HAP-1 (cell line): ENCODE results near the gene COPA.

Experiments
- DNase-seq, 2 experiments: peaks; one replicate each; pipeline ENCODE4 v3.0.0-alpha.2; 2016 to 2020; ENCODE audit warnings: low spot score in 2 of 2
- H3K27me3 ChIP-seq: fragments of 250-450 bp; sonication (Bioruptor Pico); 2 replicates; pipeline ENCODE4 v1.5.1; 2020; ENCODE audit warnings: low read depth, mild to moderate bottlenecking, moderate library complexity
- H3K36me3 ChIP-seq: fragments of 250-450 bp; sonication (Bioruptor Pico); replicated peaks from 2 replicates; pipeline ENCODE4 v1.5.1; 2020; ENCODE audit warnings: mild to moderate bottlenecking
- H3K4me1 ChIP-seq: fragments of 250-450 bp; sonication (Bioruptor Pico); 2 replicates; pipeline ENCODE4 v1.5.1; 2020; ENCODE audit warnings: mild to moderate bottlenecking
- H3K4me3 ChIP-seq: fragments of 250-450 bp; sonication (Bioruptor Pico); 2 replicates; pipeline ENCODE4 v1.5.1; 2020; ENCODE audit warnings: mild to moderate bottlenecking, moderate library complexity
- H3K9me3 ChIP-seq: fragments of 250-450 bp; sonication (Bioruptor Pico); 2 replicates; pipeline ENCODE4 v1.5.1; 2020; ENCODE audit warnings: mild to moderate bottlenecking, moderate library complexity
- in situ Hi-C: fragments of 300-500 bp; cut with MboI; formaldehyde crosslinking; loops from 3 replicates; pipeline ENCODE4 v1.14.3; 2020; ENCODE audit warnings: low sequenced_read_pairs, inconsistent platforms, mixed read lengths

The COPA gene

DNA sequence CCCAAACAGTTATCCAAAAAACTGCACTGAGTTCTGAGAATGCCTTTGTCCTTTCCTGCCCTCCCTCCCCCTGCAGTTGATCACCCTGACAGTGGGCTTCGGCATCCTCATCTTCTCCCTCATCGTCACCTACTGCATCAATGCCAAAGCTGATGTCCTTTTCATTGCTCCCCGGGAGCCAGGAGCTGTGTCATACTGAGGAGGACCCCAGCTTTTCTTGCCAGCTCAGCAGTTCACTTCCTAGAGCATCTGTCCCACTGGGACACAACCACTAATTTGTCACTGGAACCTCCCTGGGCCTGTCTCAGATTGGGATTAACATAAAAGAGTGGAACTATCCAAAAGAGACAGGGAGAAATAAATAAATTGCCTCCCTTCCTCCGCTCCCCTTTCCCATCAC is 15.0 kb upstream of the COPA start:
- peaks cover 61% of the 10 kb centered on the region for H3K36me3 ChIP-seq
- DNase-seq: no peak
- in situ Hi-C loops: loop anchor here (25.0 kb wide), 1 partner anchor 421 kb away; the partner anchor contains the start of genes IGSF9 and TAGLN2

DNA sequence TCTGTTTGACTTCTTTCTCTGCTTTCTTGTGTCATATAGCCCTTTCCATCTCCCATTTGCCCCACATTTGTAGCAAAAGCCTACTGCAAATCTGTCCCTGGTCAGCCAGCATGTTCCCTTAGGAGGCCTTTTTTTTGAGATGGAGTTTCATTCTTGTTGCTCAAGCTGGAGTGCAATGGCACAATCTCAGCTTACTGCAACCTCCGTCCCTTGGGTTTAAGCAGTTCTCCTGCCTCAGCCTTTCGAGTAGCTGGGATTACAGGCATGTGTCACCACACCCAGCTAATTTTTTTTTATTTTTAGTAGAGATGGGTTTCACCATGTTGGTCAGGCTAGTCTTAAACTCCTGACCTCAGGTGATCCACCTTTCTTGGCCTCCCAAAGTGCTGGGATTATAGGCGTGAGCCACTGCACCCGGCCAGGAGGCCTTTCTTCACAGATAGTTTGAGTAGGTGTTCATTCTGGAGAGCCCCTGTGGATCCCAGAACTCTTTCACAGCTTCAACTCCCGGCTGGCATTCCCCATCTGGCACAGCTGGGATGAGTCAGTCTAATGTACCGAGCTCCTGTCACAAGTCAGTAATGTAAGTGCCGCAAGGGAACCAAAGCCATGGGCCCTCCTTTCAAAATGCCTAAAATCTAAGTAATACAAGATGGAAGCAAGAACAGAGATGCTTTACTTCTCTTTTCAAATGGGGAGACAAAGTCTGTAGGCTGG is 14.4 kb upstream of the COPA start:
- in situ Hi-C loops: loop anchor here (25.0 kb wide), 1 partner anchor 420 kb away; the partner anchor contains the start of genes IGSF9 and TAGLN2
- H3K4me3 ChIP-seq: no peak overlapping the region
- no peaks in the 10 kb centered on the region for H3K27me3 ChIP-seq
- no peaks in the 10 kb centered on the region for H3K9me3 ChIP-seq
- peaks cover 9% of the 10 kb centered on the region for H3K4me1 ChIP-seq
- peaks cover 68% of the 10 kb centered on the region for H3K36me3 ChIP-seq
- no peak for DNase-seq

More for the DNA sequence above, 15.0 kb upstream of the COPA start:
- Histone ChIP-seq H3K4me1 (peaks cover 16% of the 10 kb centered on the region), H3K9me3 (no peaks in the 10 kb centered on the region), H3K27me3 (no peaks in the 10 kb centered on the region), H3K4me3 (no peak overlapping the region)

DNA sequence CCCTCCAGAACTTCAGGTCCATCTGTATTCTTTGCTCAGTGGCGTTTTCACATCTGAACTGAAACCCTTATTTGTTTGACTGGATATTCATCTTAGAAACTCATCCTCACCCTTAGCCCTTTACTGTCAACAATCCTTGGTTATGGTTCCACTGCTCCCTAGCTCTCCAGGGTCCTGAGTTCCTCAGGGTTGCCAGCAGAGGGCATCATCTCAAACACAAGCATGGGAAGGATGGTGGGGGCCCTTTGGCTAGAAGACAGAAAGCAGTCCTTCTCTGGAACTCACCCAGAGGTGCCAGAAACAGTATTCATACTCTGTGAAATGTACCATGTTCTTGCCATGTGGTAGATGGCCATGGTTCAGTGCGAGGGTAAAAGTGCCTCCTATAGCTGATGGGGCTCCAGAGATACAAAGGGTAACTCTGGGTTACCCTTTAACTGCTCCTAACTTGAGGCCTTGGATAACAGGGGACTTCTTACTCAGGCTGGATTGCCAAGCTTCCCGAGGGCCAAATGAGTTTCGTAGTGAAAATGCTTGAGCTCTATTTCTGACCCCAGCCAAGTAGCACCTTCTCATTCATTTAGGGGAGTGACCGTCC is 11.4 kb upstream of the COPA start:
- Histone ChIP-seq H3K27me3 (no peaks in the 10 kb centered on the region), H3K9me3 (no peaks in the 10 kb centered on the region), H3K36me3 (peaks cover 84% of the 10 kb centered on the region), H3K4me3 (no peak overlapping the region), H3K4me1 (no peaks in the 10 kb centered on the region)
- in situ Hi-C loops: loop anchor here (25.0 kb wide), 1 partner anchor 417 kb away; the partner anchor contains the start of genes IGSF9 and TAGLN2
- DNase-seq: peak in 1 of 2 experiments; percentile 53

DNA sequence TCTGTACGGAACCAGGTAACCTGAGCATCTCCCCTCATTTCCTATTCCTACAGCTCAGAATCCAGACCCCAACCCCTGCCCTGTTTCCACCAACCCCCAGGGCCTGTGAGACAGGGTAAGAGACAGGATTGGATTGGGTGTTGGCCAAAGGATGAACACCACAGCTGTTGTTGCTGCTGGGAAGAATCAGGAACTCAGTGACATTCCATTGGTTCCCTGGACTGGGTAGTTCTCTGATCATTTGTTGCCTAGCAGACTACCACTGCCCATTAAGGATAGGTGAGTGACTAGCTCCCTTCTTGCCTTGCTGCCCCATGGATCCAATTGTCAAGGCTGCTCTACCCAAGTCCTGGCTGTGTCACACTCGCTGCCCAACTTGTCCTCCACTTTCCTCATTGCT is 10.2 kb upstream of the COPA start:
- in situ Hi-C loops: loop anchor here (25.0 kb wide), 1 partner anchor 416 kb away; the partner anchor contains the start of genes IGSF9 and TAGLN2
- Histone ChIP-seq H3K27me3 (no peaks in the 10 kb centered on the region), H3K4me3 (no peak overlapping the region), H3K9me3 (no peaks in the 10 kb centered on the region), H3K4me1 (no peaks in the 10 kb centered on the region), H3K36me3 (peaks cover 90% of the 10 kb centered on the region)
- no peak for DNase-seq

DNA sequence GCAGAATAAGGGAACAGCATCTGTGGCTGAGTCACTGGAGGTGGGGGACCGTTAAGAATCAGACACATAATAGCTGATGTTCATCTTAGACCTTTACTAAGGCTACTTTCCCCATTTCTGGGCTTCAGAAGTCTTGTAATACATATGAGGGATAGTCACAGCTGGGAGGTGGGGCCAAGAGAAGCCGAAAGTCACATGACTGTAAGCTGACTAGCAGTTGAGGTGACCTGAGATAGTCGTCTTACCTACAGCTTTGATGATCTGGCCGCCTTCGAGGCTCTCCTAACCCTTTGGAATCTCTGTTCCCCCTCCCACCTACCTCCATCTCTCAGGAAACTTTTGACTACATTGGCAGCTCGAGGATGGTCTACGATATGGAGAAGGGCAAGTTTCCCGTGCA is 9.5 kb upstream of the COPA start:
- DNase-seq: no peak
- Histone ChIP-seq H3K4me1 (no peaks in the 10 kb centered on the region), H3K27me3 (no peaks in the 10 kb centered on the region), H3K4me3 (no peak overlapping the region), H3K9me3 (no peaks in the 10 kb centered on the region), H3K36me3 (peaks cover 92% of the 10 kb centered on the region)
- in situ Hi-C loops: loop anchor here (25.0 kb wide), 1 partner anchor 415 kb away; the partner anchor contains the start of genes IGSF9 and TAGLN2

DNA sequence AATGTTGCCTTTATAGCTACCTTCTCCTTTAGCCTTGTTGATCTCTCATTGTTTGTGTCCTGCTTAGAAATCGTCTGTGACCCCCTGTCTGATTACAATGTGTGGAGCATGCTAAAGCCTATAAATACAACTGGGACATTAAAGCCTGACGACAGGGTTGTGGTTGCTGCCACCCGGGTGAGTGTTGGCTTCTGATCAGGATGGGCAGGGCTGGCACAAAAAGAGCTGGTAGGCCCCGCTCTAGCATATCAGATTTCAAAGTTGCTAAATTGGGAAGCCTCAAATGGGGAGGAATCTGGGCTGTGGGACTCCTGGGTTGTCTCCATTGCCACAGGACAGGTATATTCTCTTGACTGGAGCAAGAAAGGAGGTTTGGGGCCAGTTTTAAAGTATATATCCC is 8.6 kb upstream of the COPA start:
- DNase-seq: no peak
- Histone ChIP-seq H3K27me3 (no peaks in the 10 kb centered on the region), H3K9me3 (no peaks in the 10 kb centered on the region), H3K4me3 (no peak overlapping the region), H3K36me3 (peaks cover 88% of the 10 kb centered on the region), H3K4me1 (no peaks in the 10 kb centered on the region)
- in situ Hi-C loops: loop anchor here (25.0 kb wide), 1 partner anchor 414 kb away; the partner anchor contains the start of genes IGSF9 and TAGLN2

DNA sequence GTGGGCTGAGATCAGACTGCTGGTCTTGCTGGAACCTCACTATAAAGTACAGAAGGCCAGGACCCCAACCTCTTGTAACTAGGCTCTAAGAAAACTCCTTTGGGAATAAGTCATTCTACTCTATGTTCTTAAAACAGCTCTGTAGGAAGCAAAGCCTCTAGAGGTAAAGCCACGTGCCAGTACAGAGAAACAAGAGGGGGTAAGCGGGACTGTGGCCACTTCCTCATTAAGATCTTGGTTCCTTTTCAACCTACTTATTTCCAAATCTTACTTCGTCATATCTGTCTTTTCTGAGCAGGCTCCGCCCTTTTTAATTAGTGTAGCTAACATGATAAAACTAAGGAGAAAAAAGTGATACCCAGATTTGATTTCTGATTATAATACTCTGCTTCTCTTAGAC is 3.9 kb upstream of the COPA start:
- DNase-seq: no peak

DNA sequence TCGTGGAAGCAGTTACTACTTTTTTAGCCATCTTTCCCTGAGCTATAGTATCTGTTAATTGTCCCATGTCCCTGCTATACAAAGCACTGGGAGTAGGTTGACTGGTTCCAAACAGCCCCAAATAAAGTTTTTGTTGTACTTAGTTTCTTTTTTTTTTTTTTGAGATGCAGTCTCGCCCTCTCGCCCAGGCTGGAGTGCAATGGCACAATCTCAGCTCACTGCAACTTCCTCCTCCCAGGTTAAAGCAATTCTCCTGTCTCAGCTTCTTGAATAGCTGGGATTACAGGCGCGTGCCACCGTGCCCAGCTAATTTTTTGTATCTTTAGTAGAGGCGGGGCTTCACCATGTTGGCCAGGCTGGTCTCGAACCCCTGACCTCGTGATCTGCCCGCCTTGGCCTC is 3.4 kb upstream of the COPA start:
- no peak for DNase-seq
- in situ Hi-C loops: no loop called here
- Histone ChIP-seq H3K36me3 (peaks cover 42% of the 10 kb centered on the region), H3K4me1 (peaks cover 6% of the 10 kb centered on the region; the same call in 1 of the 2 replicates), H3K27me3 (no peaks in the 10 kb centered on the region), H3K9me3 (no peaks in the 10 kb centered on the region), H3K4me3 (no peak overlapping the region)

More for the DNA sequence above, 3.9 kb upstream of the COPA start:
- H3K4me3 ChIP-seq: no peak overlapping the region
- H3K9me3 ChIP-seq: no peaks in the 10 kb centered on the region
- H3K4me1 ChIP-seq: peaks cover 5% of the 10 kb centered on the region; the same call in 1 of the 2 replicates
- in situ Hi-C loops: no loop called here
- H3K36me3 ChIP-seq: peaks cover 47% of the 10 kb centered on the region
- no peaks in the 10 kb centered on the region for H3K27me3 ChIP-seq

DNA sequence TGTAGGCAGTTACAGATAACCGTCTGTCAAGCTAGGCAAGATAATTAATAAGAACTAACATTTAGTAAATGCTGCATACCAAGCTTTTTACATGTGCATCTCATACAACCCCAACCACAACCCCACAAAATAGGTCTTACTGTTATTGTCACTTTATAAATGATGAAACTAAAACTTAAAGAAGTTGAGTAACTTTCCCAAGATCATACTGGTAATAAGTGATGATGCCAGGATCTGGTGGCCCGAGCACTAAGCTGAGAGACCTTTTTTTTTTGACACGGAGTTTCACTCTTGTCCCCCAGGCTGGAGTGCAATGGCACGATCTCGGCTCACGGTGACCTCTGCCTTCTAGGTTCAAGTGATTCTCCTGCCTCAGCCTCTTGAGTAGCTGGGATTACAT is 1.9 kb upstream of the COPA start:
- H3K4me1 ChIP-seq: peaks cover 10% of the 10 kb centered on the region; the same call in 1 of the 2 replicates
- DNase-seq: no peak
- H3K36me3 ChIP-seq: peaks cover 33% of the 10 kb centered on the region
- no peaks in the 10 kb centered on the region for H3K27me3 ChIP-seq
- no peak overlapping the region for H3K4me3 ChIP-seq
- in situ Hi-C loops: no loop called here
- no peaks in the 10 kb centered on the region for H3K9me3 ChIP-seq

DNA sequence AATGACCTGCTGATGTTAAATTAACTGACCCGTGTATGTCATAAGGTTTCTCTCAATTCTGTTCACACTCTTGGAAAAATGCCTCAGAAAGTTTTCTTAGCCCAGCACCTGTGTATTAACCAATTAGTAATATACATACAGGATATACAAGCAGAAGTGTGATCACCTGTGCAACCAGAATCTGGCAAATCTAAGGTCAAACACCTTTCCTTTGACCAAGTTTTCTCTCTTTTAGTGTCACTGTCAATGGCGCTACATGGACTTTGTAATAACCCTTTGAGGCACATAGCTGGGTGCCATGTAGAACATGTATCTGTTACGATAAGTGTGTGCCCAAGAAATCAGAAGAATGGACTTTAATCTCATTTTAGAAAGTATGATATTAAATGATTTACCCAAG is 1.2 kb upstream of the COPA start:
- in situ Hi-C loops: no loop called here
- H3K27me3 ChIP-seq: no peaks in the 10 kb centered on the region
- H3K36me3 ChIP-seq: peaks cover 33% of the 10 kb centered on the region
- H3K4me3 ChIP-seq: peak overlapping the region; percentile 91
- DNase-seq: no peak
- peaks cover 10% of the 10 kb centered on the region; the same call in 1 of the 2 replicates for H3K4me1 ChIP-seq
- no peaks in the 10 kb centered on the region for H3K9me3 ChIP-seq

DNA sequence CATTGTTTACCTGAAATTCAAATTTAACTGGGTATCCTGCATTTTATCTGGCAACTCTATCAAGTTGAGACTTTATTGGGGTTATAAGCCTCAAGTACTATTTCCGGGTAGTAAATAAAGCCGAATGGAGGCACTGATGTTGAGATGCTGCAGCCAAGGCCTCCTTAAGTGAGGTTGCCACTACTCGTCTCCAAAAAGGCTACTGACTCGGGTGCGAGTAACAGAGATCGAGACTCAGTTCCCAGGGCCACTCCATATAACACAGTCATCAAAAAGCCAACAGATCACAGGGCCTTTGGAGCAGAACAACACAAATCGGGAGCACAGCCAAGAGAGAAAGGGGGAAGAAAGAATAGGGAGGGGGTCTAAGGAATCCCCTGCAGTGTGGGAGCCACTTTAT is 524 bp downstream of the COPA start:
- in situ Hi-C loops: no loop called here
- Histone ChIP-seq H3K4me3 (peak overlapping the region; percentile 91), H3K9me3 (no peaks in the 10 kb centered on the region), H3K36me3 (peaks cover 37% of the 10 kb centered on the region), H3K27me3 (no peaks in the 10 kb centered on the region), H3K4me1 (peaks cover 10% of the 10 kb centered on the region; the same call in 1 of the 2 replicates)
- no peak for DNase-seq

DNA sequence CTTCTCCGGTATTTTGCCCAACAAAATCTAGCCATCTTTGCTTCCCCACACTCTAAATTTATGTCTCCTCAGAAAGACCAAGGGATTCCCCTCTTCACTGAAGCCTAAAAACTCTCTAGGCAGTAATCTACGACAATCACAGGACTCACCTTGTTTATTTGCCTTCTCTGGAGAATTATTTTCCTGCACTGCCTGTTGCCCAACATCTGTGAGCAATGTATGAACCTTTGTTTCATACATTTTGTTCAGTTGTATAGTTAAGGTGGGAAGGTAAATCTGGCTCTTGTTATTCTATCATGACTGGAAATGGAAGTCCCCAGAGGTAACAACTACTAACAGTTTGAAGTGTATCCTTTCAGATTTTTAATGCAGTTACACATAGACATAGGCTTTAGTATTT is 2.2 kb downstream of the COPA start:
- Histone ChIP-seq H3K36me3 (peaks cover 48% of the 10 kb centered on the region), H3K4me1 (peaks cover 10% of the 10 kb centered on the region; the same call in 1 of the 2 replicates), H3K4me3 (no peak overlapping the region), H3K27me3 (no peaks in the 10 kb centered on the region), H3K9me3 (no peaks in the 10 kb centered on the region)
- no peak for DNase-seq
- in situ Hi-C loops: no loop called here

DNA sequence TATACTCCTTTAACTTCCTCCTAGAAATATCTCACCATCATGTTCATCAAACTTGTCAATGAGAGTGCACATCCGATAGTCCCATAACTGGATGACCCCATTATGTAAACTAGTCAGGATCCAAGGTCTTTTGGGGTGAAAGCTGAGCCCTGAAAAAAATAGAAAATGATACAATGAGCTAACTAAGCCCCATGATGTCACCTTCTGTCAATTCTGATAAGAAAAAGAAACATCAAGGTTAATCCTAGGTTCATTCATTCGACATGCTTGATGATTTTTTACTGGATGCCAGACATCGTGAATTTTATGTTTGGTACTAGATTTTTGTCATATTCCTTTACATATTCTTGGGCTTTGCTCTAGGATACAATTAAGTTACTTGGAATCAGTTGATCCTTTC is 2.9 kb downstream of the COPA start:
- in situ Hi-C loops: no loop called here
- H3K4me1 ChIP-seq: peaks cover 10% of the 10 kb centered on the region; the same call in 1 of the 2 replicates
- no peak overlapping the region for H3K4me3 ChIP-seq
- H3K27me3 ChIP-seq: no peaks in the 10 kb centered on the region
- DNase-seq: no peak
- no peaks in the 10 kb centered on the region for H3K9me3 ChIP-seq
- H3K36me3 ChIP-seq: peaks cover 49% of the 10 kb centered on the region

DNA sequence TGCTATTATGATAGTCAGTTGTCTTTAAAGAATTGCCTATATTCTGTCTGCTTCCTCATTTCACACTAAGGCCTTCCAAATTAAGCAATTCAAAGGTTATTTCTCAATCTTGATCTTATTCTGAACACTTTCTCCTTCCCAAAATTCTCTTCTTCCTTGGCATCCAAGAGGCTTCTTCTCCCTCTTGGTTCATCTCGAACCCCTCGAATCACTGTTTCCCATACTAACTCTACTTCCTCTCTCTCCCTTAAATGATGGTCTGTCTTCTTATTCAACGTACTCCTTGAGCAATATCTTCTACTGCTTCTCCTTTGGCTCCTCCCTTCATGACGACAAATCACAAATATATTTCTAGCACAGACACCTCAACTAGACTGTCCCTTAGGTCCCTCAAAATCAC is 4.5 kb downstream of the COPA start:
- no peak for DNase-seq
- H3K27me3 ChIP-seq: no peaks in the 10 kb centered on the region
- H3K9me3 ChIP-seq: no peaks in the 10 kb centered on the region
- in situ Hi-C loops: no loop called here
- no peak overlapping the region for H3K4me3 ChIP-seq
- H3K36me3 ChIP-seq: peaks cover 64% of the 10 kb centered on the region
- H3K4me1 ChIP-seq: peaks cover 5% of the 10 kb centered on the region; the same call in 1 of the 2 replicates
